ENCODE data around the gene OGDH. TPM values are rescaled to one million over a fixed set of nuclear protein-coding genes. Genes with fewer than 3 reads are reported as not detected.

The OGDH gene
- total RNA-seq, 2 donors from 2014 or later, result 36.1 to 46.1 TPM

DNA sequence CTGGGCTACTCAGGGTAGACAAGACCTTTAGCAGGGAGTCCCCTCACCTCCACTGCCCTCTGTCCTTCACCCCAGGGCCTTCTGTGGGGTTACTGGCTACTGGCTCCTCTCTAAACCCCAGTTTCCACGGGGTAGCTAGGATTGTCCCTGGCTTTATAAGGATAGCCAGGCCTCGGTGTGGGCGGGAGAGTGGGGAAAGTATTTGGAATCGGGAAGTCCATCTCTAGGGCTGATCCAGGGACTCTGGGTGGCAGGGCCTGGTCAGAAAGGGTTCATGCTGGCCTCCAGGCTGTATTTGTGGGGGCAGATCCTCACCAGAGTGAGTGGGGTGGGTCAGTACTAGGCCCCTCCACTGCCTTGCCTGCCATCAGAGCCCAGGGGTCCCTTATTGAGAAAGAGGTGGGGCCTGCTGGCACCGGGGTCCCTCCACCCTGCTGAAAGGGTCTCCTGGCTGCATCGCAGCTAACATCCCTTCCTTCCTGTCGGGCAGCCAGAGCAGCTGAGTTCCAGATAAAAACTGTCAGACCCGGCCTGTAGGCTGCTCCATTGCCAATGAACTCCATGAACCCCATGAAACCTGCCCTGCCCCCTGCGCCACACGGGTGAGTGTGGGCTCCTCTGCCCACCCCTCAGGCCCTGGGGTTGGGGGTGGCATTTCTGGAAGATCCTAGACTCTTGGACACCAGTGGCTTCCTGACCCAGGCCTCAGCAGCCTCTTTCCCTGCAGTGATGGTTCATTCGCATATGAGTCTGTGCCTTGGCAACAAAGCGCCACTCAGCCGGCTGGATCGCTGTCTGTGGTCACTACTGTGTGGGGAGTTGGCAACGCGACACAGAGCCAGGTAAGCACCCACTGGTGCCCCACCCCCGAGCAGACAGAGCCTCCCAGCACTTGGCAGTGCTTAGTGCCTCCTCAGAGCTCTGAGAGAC, 149.5 kb downstream of the OGDH start:
- H3K4me3 ChIP-seq, result no peak overlapping the region
- TF ChIP-seq POLR2A (IDR thresholded peaks at IDR 0.05), result no peak
- TF ChIP-seq, protein P1, sequence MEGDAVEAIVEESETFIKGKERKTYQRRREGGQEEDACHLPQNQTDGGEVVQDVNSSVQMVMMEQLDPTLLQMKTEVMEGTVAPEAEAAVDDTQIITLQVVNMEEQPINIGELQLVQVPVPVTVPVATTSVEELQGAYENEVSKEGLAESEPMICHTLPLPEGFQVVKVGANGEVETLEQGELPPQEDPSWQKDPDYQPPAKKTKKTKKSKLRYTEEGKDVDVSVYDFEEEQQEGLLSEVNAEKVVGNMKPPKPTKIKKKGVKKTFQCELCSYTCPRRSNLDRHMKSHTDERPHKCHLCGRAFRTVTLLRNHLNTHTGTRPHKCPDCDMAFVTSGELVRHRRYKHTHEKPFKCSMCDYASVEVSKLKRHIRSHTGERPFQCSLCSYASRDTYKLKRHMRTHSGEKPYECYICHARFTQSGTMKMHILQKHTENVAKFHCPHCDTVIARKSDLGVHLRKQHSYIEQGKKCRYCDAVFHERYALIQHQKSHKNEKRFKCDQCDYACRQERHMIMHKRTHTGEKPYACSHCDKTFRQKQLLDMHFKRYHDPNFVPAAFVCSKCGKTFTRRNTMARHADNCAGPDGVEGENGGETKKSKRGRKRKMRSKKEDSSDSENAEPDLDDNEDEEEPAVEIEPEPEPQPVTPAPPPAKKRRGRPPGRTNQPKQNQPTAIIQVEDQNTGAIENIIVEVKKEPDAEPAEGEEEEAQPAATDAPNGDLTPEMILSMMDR (IDR thresholded peaks at IDR 0.05), result no peak
- intact Hi-C loops (cut with DNase I), result no loop called here
- H3K36me3 ChIP-seq (replicated peaks in 1 of 2; ENCODE audit: insufficient read depth in 1 of 2, low read depth in 2 of 2), result peaks cover 0 to 20% of the 10 kb centered on the region in 2 donors
- DNase-seq (no peak), ATAC-seq (no peak)
- no peaks in the 10 kb centered on the region for H3K27me3 ChIP-seq
- WGBS, 2 donors, result 75 to 83% methylated on average over 3 to 17 of the region's 17 CpGs
- no peak overlapping the region for H3K27ac ChIP-seq
- H3K4me1 ChIP-seq, result peaks cover 29% of the 10 kb centered on the region
- H3K9me3 ChIP-seq, result no peaks in the 10 kb centered on the region

DNA sequence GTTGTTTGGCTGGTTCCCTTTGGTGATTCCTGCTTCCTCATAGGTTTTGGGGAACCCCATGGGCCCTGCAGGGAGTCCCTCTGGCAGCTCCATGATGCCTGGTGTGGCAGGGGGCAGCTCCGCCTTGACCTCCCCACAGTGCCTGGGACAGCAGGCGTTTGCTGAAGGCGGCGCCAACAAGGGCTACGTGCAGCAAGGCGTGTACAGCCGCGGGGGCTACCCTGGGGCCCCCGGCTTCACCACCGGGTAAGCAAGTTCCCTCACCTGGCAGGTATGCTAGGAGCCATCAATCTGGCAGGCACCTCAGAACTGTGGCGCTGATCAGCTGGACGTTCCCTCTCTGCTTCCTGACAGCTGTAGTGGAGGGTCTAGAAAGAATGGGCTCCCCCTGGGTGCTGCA, 150.5 kb downstream of the OGDH start:
- no peak for ATAC-seq
- Histone ChIP-seq H3K27ac (no peak overlapping the region), H3K4me1 (peaks cover 20% of the 10 kb centered on the region), H3K27me3 (no peaks in the 10 kb centered on the region), H3K36me3 (replicated peaks in 1 of 2; ENCODE audit: insufficient read depth in 1 of 2, low read depth in 2 of 2) (peaks cover 0 to 24% of the 10 kb centered on the region in 2 donors), H3K4me3 (no peak overlapping the region), H3K9me3 (no peaks in the 10 kb centered on the region)
- intact Hi-C loops (cut with DNase I), result no loop called here
- WGBS, 2 donors, result 95 to 100% methylated on average over 8 to 10 of the region's 12 CpGs
- DNase-seq, result no peak
- no peak for TF ChIP-seq POLR2A (IDR thresholded peaks at IDR 0.05)
- TF ChIP-seq, protein P1 (IDR thresholded peaks at IDR 0.05), result no peak

DNA sequence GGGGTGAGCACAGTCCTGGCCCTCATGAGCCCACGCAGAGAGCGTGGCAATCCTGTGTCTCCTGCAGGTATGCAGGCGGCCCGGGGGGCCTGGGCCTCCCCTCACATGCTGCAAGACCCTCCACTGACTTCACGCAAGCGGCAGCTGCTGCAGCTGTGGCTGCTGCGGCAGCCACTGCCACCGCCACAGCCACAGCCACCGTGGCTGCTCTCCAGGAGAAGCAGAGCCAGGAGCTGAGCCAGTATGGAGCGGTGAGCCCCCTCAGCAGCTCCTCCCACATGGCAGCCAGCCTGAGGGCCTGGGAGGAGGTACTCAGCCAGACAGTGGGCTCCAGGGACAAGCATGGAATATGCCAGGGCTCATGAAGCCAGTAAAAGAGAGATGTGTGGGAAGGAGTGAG, 150.9 kb downstream of the OGDH start:
- no peak for ATAC-seq
- Histone ChIP-seq H3K9me3 (no peaks in the 10 kb centered on the region), H3K4me1 (peaks cover 20% of the 10 kb centered on the region), H3K27ac (no peak overlapping the region), H3K27me3 (no peaks in the 10 kb centered on the region), H3K36me3 (replicated peaks in 1 of 2; ENCODE audit: insufficient read depth in 1 of 2, low read depth in 2 of 2) (peaks cover 0 to 24% of the 10 kb centered on the region in 2 donors), H3K4me3 (no peak overlapping the region)
- 64 to 92% methylated on average over 5 to 7 of the region's 10 CpGs for WGBS, 2 donors
- no peak for TF ChIP-seq POLR2A (IDR thresholded peaks at IDR 0.05)
- TF ChIP-seq, protein P1 (IDR thresholded peaks at IDR 0.05), result no peak
- intact Hi-C loops (cut with DNase I), result no loop called here
- DNase-seq, result no peak

DNA sequence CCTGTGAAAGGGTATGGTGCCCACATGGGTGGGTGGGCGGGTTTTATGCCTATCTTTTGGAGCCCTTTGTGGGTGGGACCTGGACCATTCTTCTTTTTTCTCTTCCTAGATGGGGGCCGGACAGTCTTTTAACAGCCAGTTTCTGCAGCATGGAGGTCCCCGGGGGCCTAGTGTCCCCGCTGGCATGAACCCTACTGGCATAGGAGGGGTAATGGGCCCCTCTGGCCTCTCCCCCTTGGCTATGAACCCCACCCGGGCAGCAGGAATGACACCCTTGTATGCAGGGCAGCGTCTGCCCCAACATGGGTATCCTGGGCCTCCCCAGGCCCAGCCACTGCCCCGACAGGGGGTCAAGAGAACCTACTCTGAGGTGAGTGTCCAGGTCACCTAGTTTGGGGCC, 151.3 kb downstream of the OGDH start:
- H3K27ac ChIP-seq, result no peak overlapping the region
- DNase-seq, result no peak
- TF ChIP-seq, protein P1 (IDR thresholded peaks at IDR 0.05), result no peak
- no peak for TF ChIP-seq POLR2A (IDR thresholded peaks at IDR 0.05)
- intact Hi-C loops (cut with DNase I), result no loop called here
- no peak for ATAC-seq
- no peak overlapping the region for H3K4me3 ChIP-seq
- H3K4me1 ChIP-seq, result peaks cover 20% of the 10 kb centered on the region
- WGBS, 2 donors, result 87 to 90% methylated on average over 6 to 7 of the region's 7 CpGs
- H3K27me3 ChIP-seq, result no peaks in the 10 kb centered on the region
- H3K36me3 ChIP-seq (replicated peaks in 1 of 2; ENCODE audit: insufficient read depth in 1 of 2, low read depth in 2 of 2), result peaks cover 0 to 24% of the 10 kb centered on the region in 2 donors
- no peaks in the 10 kb centered on the region for H3K9me3 ChIP-seq

Other genes starting within 250 kb of the OGDH start
- gene NUDCD3, start 116.0 kb upstream of the OGDH start, total RNA-seq, result 10 to 100 TPM; 20.4 to 20.8 TPM
- under 1 TPM in 1 of 2 donors, not detected in 1; 0.52 TPM for gene NPC1L1, start 65.3 kb upstream of the OGDH start, total RNA-seq
- 10 to 100 TPM; 32.2 to 54.1 TPM for gene DDX56, start 32.7 kb upstream of the OGDH start, total RNA-seq
- gene TMED4, start 24.4 kb upstream of the OGDH start, total RNA-seq, result 10 to 100 TPM; 52.4 to 65.6 TPM
- gene ZMIZ2, start 142.2 kb downstream of the OGDH start, total RNA-seq, result 10 to 100 TPM; 30.9 to 50.4 TPM
- 100 to 1,000 TPM; 352 to 366 TPM for gene PPIA, start 190.1 kb downstream of the OGDH start, total RNA-seq
- gene H2AZ2, start 241.5 kb downstream of the OGDH start, total RNA-seq, result 10 to 100 TPM; 46.5 to 59.9 TPM